HL-60 (cell line): Measurements from ENCODE around the gene PLXNB2.

Experiments used
- CTCF ChIP-seq: IDR thresholded peaks from one replicate; pipeline ENCODE4 v1.5.1; 2011; ENCODE audit warnings: low read length, control low read depth, inconsistent platforms; ENCODE audit not compliant: insufficient read depth
- SPI1 ChIP-seq: IDR thresholded peaks from 2 replicates; pipeline ENCODE4 v1.6.1; 2012; ENCODE audit warnings: low read depth, mild to moderate bottlenecking, borderline replicate concordance
- TF ChIP-seq, protein P1 (sequence below): IDR thresholded peaks from 2 replicates; pipeline ENCODE4 v1.6.1; 2012; ENCODE audit warnings: low read depth; ENCODE audit not compliant: insufficient replicate concordance

DNA sequence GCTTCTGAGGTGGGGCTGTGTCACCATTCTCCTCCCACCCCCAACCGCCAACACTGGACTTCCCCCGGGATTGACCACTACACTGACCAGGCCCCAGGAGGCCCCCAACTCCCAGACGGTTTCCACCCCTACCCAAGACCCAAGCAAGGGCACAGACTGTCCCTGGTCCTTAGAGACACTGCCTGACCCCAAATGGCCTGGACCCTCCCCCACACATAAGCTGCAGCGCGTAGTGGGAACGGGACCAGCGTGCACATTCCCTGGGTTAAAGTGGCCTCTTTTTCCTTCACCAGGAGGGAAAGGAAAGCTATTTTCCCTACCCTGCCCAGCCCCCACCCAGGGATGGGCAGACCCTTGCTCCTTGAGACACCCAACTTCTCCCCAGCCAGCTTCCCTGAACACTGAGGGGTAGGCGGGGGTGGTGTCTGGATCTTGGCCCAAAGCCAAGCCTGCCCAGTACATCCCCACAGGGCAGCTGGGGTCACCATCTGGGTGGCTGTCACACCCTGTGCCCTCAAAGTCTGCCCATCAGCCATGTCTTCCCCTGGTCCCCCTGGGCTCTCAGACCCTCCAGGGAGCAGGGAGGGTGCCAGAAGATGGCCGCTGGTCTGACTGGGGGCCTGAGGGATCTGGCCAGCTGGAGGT is 44.4 kb downstream of the PLXNB2 start:
- TF ChIP-seq CTCF (no peak), SPI1 (no peak)
- TF ChIP-seq, protein P1, sequence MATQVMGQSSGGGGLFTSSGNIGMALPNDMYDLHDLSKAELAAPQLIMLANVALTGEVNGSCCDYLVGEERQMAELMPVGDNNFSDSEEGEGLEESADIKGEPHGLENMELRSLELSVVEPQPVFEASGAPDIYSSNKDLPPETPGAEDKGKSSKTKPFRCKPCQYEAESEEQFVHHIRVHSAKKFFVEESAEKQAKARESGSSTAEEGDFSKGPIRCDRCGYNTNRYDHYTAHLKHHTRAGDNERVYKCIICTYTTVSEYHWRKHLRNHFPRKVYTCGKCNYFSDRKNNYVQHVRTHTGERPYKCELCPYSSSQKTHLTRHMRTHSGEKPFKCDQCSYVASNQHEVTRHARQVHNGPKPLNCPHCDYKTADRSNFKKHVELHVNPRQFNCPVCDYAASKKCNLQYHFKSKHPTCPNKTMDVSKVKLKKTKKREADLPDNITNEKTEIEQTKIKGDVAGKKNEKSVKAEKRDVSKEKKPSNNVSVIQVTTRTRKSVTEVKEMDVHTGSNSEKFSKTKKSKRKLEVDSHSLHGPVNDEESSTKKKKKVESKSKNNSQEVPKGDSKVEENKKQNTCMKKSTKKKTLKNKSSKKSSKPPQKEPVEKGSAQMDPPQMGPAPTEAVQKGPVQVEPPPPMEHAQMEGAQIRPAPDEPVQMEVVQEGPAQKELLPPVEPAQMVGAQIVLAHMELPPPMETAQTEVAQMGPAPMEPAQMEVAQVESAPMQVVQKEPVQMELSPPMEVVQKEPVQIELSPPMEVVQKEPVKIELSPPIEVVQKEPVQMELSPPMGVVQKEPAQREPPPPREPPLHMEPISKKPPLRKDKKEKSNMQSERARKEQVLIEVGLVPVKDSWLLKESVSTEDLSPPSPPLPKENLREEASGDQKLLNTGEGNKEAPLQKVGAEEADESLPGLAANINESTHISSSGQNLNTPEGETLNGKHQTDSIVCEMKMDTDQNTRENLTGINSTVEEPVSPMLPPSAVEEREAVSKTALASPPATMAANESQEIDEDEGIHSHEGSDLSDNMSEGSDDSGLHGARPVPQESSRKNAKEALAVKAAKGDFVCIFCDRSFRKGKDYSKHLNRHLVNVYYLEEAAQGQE = no peak
